ENCODE data around the gene CAPN8. TPM values are rescaled to one million over a fixed set of nuclear protein-coding genes. Genes with fewer than 3 reads are reported as not detected.
"Not testable (repeated sequence)": the region's sequence is repeated elsewhere in the genome, so short reads cannot be mapped to it uniquely, and the experiment has no call there.

The CAPN8 gene
- polyA plus RNA-seq, 10 donors: 0.22 to 0.62 (median 0.53) TPM; not detected in 1

GRCh38 chr1:223531742-223532341 lies 133.7 kb downstream of the CAPN8 start:
- peak; percentile 5 to 44 (median 36) for DNase-seq

DNA sequence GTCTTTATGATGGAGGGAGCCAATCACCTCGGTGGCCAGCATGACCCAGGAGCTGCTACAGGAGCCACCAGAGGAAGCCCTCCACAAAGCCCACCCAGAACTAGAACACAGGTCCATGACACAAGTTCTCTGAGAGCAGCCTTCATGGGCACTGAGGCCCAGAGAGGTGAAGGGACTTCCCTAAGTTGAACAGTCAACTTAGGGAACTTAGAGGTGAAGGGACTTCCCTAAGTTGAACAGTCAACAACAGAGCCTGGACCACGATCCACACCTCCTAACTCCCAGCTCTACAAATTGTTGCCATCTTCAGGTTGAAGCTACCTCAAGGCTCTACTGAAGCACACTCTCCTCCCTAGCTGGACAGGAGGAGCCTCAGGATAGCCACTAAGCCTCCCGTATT lies 139.5 kb downstream of the CAPN8 start:
- no peak for DNase-seq

DNA sequence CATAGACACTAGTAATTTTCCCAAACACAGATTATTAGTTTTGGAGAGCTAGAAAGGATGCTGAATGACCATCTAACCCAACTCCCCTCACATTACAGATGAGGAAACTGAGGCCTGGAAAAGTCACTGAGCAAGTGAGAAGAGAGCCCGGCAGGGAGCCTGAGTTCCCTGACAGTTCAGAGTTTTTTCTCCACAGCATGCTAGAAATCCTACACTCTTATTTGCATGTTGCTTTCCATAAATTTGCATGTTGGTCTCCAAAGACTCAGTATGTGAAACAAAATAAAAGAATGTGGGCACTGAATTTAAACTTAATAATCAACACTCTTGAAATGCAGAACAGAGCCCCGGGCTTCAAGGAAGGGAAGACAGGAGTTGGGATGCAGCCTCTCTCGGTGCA lies 140.0 kb downstream of the CAPN8 start:
- DNase-seq: no peak

DNA sequence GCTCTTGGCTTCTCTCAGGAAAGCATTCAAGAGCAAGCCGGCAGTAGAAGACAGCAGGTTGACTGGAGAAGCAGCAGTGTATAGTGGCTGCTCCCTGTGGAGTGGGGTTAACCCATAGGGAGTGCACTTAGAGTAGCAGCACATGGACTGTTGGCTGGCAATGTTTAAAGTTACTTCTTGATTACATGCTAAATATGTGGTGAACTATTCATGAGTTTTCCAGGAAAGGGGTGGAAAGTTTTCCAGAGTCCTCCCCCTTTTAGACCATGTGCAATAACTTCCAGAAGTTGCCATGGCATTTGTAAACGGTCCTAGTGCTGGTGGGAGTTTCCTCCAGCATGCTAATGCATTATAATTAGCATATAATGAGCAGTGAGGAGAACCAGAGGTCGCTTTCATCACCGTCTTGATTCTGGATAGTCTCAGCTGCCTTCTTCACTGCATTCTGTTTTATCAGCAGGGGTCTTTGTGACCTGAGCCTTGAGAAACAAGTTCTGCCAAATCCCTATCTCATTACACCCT lies 140.5 kb downstream of the CAPN8 start:
- DNase-seq: no peak

DNA sequence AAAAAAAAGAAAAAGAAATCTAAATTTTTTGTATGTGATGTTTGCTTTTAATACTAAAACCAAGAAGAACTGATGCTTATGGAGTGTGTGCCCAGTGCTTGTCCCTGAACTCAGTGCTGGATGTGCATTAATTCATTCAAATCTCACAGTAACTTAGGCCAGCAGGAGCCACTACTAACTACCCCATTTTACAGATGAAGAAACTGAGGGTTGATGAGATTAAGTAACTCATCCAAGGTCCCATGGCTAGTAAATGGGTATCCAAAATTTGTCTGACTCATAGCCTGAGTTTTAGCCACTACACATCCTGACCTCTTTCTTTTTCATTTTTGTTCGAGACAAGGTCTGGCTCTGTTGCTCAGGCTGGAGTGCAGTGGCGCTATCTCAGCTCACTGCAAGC lies 144.4 kb downstream of the CAPN8 start:
- DNase-seq: no peak

GRCh38 chr1:223520200-223520599 lies 145.3 kb downstream of the CAPN8 start:
- no peak for DNase-seq

DNA sequence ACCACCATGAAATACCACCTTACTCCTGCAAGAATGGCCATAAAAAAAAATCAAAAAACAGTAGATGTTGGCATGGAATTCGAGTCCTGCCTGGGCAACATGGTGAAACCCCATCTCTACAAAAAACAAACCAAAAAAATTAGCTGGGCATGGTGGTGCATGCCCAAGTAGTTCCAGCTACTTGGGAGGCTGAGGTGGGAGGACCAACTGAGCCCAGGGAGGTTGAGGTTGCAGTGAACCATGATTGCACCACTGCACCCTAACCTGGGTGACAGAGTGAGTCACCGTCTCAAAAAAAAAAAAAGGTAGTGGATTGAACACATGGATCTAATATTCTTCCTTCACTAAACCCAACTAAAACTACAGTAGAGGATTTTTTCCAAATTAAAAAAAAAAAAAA lies 146.4 kb downstream of the CAPN8 start:
- no peak for DNase-seq

DNA sequence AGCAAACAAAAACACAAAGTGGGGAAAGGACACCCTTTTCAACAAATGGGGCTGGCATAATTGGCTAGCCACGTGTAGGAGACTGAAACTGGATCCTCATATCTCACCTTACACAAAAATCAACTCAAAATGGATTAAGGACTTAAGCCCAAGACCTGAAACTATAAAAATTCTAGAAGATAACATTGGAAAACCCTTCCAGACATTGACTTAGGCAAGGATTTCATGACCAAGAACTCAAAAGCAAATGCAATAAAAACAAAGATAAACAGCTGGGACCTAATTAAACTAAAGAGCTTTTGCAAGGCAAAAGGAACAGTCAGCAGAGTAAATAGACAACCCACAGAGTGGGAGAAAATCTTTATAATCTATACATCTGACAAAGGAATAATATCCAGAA lies 146.9 kb downstream of the CAPN8 start:
- not testable (repeated sequence) for DNase-seq

DNA sequence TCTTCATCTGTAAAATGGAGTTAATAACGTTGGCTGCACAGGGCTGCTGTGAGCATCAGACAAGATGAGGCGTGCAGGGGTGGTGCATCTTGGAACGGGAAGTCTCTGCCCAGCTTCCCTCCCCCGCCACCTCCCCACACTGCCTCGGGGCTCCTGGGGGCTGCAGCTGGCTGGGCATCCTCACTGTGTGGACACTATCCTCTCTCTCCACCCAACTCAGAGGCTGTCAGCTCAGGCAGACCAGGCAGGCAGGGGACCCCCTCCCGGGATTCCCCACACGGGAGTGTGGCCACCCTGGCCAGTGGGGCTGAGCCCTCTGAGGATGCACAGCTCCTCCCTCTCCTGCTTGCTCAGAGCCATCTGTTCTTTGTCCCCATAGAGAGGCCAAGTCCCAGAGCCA lies 149.6 kb downstream of the CAPN8 start:
- no peak for DNase-seq

DNA sequence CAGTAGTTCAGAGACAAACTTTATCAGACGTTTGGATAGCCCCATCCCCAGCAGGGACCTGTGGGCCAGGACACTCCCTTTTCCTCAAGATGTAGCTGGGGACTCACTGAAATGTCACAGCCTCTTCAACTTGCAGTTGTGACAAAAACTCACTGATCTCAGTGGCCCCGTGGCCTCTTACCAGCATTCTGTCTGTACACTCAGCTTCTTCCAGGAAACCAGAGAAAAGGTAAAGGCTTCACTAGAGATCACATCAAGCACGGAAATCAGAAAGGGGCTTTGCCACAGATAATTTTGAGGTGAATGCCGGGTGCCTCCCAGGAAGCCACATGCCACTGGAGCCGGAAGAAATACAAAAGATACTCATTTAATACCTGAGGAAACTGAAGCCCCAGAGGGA lies 150.1 kb downstream of the CAPN8 start:
- DNase-seq: no peak

DNA sequence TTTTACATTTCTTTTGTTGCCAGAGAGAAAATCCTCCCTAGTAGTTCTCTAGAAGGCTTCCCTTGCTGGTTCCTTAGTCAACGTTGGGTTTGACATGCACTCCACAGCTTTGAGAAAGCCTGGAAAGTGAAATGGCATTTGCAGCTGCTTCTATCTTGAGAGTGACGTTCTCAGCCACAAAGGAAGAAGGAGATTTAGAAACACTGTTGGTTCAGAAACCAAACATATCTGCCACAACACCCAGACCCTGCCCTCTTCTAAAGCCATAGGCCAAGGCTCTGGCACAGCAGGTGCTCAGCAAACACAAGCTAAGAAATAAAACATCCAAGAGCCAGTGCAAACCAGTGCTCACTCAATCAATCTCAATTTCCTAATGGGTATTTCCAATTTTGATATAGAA lies 150.9 kb downstream of the CAPN8 start:
- DNase-seq: no peak

DNA sequence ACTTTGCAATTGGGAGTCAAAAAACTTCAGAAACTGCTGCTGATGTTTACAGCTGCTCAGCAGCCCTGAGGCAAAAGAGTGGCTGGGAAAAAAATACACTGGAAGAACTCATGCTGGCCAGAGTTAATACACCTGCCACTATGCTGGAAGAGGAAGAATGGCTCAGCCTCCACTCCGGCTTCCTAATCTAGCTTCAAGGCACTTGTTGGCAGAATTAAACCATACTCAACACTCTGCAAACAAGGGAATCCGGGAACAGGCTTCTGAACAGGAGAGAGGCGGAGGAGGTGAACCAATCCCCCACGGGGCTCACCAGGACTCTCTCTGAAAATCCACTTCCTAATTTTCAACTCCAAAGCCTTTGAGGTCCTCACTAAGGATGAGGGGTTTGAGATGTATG lies 152.2 kb downstream of the CAPN8 start:
- no peak for DNase-seq

GRCh38 chr1:223512057-223512456 lies 153.4 kb downstream of the CAPN8 start:
- no peak for DNase-seq

GRCh38 chr1:223508796-223509195 lies 156.7 kb downstream of the CAPN8 start:
- no peak for DNase-seq

DNA sequence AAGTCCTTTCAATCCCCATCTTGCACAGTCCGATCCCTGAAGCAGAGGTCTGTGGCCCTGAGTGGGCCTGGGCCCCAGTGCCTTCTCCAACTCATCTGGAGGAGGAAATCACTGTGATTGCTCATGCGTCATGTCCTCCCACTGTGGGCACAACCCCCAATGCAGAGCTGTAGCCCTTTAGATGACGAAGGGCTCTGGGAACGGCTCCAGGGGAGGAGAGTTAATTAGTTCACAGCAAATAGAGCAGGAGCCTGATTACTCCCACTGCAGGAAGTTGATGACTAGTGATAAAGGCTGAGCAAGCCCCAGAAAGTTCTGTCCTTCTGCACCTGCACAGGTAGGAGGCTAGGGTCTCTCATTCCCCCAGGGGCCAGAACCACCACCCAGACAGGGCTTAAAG lies 160.8 kb downstream of the CAPN8 start:
- DNase-seq: peak in 1 of 3 donors; percentile 86

GRCh38 chr1:223503348-223503747 lies 162.2 kb downstream of the CAPN8 start:
- DNase-seq: no peak

DNA sequence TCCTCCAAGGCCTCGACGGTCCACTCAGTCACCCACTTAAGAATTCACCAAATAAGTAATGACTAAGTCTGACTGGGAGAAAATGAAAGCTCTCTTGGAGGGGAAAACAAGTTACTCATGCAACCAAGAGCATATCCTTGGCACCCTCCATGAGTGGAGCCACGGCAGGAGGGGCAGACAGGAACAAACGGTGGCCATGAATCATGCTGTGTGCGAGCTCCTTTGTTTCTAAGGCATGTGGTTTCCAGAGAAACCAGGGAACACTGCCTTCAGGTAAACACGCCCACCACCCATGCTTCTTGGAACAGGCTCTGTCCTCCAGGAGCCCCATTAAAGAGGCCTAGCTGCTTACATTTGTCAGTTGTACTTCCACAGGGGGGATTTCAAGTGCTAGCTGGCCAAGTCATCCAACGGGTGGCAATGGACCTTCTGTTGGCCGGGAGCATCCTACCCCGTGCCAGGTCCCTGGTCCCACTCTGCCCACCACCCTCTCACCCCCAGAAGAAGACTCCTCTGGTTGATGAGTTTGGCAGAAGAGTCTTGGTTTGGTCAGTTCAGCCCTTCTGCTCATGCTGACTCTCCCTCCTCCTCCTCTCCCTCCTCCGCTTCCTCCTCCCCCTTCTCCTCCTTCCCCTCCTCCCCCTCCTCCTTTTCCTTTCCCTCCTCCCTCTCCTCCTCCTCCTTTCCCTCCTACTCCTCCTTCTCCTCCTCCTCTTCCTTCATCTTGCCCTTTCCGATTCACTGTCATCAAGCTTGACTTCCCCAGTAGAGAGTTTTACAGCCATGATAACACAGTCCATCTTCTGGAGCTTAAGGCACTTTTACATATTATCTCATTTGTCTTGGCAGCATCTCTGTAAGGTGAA lies 164.7 kb downstream of the CAPN8 start:
- peak in 1 of 3 donors; percentile 80 for DNase-seq

DNA sequence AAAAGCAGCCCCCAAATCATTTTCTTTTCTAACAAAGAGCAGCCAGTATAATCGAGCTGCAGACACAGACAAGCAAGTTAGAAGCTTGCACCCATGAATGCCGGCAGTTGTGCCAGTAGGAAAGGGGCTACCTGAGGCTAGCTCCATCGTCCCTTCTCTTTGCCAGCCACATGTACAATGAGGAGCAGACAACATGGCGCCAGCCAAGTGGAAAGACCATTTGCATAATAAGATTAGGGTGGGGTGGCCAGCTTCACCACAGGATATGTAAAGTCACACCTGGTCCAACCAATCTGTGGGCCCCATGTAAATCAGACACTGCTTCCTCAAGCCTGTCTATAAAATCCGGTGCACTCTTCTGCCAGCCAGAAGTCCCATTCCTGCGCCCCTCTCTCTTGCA lies 168.6 kb downstream of the CAPN8 start:
- no peak for DNase-seq

DNA sequence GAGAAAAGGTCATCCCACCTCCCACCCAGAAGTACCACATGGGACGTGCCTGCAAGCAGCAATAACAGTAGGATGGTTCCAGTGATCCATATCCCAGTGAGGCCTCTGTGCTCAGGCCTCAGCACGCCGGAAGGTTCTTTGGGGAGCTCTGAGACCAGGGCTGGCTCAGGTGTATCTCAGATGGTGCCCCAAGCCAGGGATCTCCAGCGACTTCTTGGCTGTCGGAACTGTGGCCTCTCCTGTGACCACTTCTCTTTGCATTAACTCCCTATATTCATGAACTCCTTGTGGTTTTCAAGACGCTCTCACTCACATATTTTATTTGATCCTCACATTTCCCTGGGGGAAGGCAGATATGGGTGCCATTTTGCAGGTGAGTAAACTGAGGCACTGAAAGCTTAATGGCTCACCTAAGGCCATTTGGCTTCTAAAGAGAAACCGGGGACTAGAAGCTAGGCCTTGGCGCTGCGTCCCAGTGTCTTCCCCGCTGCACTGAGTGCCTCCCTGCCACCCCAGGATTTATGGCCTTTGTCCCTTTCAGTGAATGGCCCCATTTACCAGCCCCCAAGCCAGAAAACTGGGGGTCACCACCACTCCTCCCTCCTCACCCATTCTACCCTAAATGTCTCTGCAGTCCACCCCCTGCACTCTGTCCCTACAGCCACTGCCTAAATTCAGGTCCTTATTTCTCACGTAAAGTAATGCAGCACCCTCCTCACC lies 170.4 kb downstream of the CAPN8 start:
- no peak for DNase-seq

DNA sequence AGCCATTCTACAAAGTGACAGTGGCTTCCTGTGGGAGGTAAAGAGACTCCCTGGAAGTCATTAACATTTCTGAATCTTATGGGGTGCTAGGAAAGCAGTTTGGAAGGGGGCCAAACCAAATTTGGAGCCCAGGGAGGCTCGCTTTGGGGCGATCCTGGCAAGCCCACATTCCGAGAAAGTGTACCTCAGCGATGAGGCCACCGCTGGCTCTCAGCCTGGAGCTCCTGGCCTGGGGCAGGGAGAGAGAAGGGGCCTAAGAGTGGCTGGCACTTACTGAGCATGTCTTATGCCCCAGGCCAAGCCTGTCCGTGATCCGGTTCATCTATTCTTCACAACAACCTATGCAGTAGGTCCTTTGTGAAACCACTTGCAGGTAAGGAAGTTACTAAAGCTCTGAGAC lies 173.5 kb downstream of the CAPN8 start:
- peak in 1 of 3 donors; percentile 8 for DNase-seq

All from muscle of back (tissue), 11 donors.